CD4-positive, alpha-beta T cell treated with Interleukin-6 for 4 hours (primary cell): ENCODE results near the gene AKR7A2.

Experiments
- DNase-seq: peaks from one replicate; pipeline ENCODE4 v3.0.0-alpha.2; 2020; ENCODE audit warnings: mixed read lengths

AKR7A2 gene

GRCh38 chr1:19311931-19312781, at the start of gene AKR7A2, which contains the start of gene SLC66A1:
AKR7A2 (minus strand) TSS chr1:19312144; CDS start chr1:19312124, 20 bp downstream.
SLC66A1 (plus strand) TSS chr1:19312326; CDS start chr1:19317678, 5,352 bp downstream.
- peak; percentile 89 for DNase-seq

- DNase-seq = no peak
Measured at GRCh38 chr1:19360843-19361610, 49.1 kb upstream of the AKR7A2 start.

GRCh38 chr1:19360432-19360831, 48.5 kb upstream of the AKR7A2 start:
- DNase-seq = no peak

- peak; percentile 12 for DNase-seq
Measured at GRCh38 chr1:19360016-19360415, 48.1 kb upstream of the AKR7A2 start.

GRCh38 chr1:19359357-19359756, 47.4 kb upstream of the AKR7A2 start:
- DNase-seq = no peak

- DNase-seq = no peak
Measured at GRCh38 chr1:19358710-19359109, 46.8 kb upstream of the AKR7A2 start.

- no peak for DNase-seq
Measured at GRCh38 chr1:19357299-19357986, 45.5 kb upstream of the AKR7A2 start.

- DNase-seq = no peak
Measured at GRCh38 chr1:19356266-19356665, 44.3 kb upstream of the AKR7A2 start.

GRCh38 chr1:19354531-19354981, 42.6 kb upstream of the AKR7A2 start:
- DNase-seq = no peak

- DNase-seq = no peak
Measured at GRCh38 chr1:19353596-19353995, 41.7 kb upstream of the AKR7A2 start.

GRCh38 chr1:19352839-19353238, 40.9 kb upstream of the AKR7A2 start:
- no peak for DNase-seq

- no peak for DNase-seq
Measured at GRCh38 chr1:19351873-19352272, 39.9 kb upstream of the AKR7A2 start.

GRCh38 chr1:19350566-19350965, 38.6 kb upstream of the AKR7A2 start:
- no peak for DNase-seq

GRCh38 chr1:19349999-19350398, 38.1 kb upstream of the AKR7A2 start:
- DNase-seq = no peak

GRCh38 chr1:19348441-19349198, 36.7 kb upstream of the AKR7A2 start:
- DNase-seq = no peak

GRCh38 chr1:19347533-19348172, 35.7 kb upstream of the AKR7A2 start:
- no peak for DNase-seq

GRCh38 chr1:19346026-19346425, 34.1 kb upstream of the AKR7A2 start:
- no peak for DNase-seq

- DNase-seq = no peak
Measured at GRCh38 chr1:19345391-19345790, 33.4 kb upstream of the AKR7A2 start.

- no peak for DNase-seq
Measured at GRCh38 chr1:19344831-19345230, 32.9 kb upstream of the AKR7A2 start.

- DNase-seq = peak; percentile 56
Measured at GRCh38 chr1:19344372-19344810, 32.4 kb upstream of the AKR7A2 start.

- no peak for DNase-seq
Measured at GRCh38 chr1:19343617-19344350, 31.8 kb upstream of the AKR7A2 start.
